CD4-positive, alpha-beta T cell treated with Interferon alpha-2 for 1 hour (primary cell): ENCODE results near the gene LINGO3.

Experiments
- DNase-seq, 2 donors: peaks; one replicate each; pipeline ENCODE4 v3.0.0-alpha.2; 2020 to 2022

LINGO3 gene

DNA sequence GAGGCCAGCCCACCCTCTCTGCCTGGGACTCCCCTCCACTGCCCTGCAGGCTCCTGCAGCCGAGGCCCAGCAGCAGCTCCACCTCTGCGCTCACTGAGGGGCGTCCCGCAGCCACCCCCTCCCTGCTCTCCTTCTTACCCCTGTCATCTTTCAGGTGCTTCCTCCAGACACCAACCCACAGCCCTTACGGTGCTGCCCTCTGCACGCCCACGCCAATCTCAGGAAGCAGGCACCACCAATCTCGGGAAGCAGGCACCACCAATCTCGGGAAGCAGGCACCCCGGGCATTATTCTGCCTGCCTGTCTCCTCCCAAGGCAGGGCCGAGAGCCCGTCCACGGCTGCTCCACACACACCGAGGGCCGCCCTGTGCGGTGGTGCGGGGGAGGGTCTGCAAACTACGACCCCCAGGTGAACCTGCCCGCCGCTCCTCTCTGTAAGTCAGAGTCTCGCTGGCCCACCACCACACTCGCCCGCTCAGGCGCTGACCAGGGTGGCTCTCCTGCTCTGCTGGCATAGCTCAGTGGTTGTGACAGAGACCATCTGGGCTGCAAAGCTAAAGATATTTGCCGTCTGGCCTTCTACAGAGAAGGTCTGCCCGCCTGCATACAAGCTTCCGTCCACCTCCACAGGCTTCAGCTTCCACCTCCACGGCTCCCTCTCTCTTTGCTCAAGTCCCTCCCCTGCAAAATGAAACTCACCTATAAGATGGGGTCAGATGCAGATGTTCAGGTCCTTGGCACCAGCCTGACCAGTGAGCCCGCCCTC, 17.5 kb upstream of the LINGO3 start:
- DNase-seq, result no peak

DNA sequence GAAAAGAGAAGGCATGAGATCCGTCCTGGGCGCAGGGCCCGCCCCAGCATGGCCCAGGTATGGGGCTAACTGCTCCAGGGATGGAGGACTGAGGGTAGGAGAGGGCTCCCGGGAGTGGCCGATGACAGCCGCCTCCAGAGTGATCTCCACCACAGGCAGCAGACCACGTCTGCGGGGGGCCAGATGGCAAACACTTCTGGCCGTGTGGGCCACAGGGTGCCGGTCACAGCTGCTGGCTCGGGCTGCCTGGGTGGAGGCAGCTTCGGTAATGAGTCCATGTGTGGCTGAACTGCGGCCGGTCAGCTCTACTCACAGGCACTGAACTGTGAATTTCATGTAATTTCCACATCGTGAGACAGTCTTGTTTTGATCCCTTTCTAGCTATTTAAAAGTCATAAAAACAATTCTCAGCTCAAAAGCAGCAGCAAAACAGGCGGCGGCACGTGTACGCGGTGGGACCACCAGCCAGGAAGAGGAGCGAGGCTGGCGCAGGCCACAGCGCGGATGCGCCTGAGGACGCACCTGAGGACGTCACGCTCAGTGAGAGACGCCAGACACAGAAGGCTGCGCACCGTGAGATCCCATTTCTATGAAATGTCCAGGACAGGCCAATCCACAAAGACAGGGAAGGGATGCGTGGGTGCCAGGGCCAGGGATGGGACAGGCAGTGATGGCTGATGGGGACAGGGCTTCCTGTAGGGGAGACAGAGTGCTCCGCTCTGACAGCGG, 16.4 kb upstream of the LINGO3 start:
- DNase-seq, result no peak

DNA sequence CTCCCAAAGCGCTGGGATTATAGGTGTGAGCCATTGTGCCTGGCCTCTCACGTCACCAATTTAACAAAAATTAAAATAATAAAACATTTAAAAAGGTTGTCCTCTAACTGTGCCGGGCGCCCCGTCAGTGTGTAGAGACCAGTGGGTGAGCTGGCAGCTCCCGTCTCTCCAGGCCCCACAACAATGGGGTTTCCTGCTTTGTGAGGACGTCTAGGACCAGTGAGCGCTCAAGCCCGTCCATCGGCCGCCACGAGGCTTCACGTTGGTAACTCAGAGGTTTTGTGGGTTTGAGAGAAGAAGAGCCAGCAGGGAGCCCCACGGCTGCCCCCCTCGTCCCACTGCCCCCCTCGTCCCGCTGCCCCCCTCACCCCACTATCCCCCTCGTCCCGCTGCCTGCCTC, 15.8 kb upstream of the LINGO3 start:
- no peak for DNase-seq

DNA sequence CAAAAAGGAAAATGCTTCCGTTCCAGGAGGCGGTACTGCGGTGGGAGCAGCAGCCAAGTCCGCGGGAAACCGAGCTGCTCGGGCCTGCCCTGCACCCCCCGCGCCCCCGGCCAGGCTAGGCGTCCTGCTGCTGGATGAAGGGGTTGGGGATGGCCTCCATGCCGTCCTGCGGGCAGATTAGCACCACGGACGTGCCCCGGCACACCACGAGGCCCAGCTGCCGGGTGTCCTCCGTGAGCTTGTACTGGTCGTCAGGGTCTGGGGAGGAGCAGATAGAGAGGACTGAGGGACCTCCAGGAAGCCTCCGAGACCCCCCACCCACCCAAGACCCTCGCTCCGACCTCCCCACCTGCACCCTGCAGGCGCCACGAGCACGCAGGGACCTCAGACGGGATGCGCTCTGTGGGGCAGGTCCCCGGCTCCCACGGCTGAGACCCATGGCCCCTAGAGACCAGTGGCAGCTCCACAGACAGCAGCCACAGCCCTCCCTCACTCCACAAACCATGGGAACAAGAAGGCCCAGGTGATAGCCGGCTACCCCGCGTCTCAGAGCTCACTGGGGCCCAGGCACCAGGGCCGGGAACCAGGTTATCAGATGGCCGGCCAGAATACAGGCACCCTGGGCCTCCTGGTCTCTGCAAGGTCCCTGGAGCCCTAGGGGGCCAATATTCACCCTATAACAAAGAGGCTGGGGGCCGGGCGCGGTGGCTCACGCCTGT, 13.8 kb upstream of the LINGO3 start:
- no peak for DNase-seq

DNA sequence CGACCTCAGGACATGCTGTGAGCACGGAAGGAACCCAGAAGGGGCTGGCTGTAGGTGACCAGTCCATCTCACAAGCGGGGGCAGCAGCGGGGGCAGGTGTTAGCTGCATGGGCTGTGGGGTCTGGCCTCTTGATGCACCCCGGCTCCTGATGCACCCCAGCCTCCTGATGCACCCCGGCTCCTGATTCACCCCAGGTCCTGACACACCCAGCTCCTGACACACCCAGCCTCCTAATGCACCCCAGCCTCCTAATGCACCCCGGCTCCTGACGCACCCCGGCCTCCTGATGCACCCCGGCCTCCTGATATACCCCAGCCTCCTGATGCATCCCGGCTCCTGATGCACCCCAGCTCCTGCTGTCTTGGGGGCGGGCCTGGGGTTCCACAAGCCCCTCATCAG, 13.0 kb upstream of the LINGO3 start:
- DNase-seq, result no peak

DNA sequence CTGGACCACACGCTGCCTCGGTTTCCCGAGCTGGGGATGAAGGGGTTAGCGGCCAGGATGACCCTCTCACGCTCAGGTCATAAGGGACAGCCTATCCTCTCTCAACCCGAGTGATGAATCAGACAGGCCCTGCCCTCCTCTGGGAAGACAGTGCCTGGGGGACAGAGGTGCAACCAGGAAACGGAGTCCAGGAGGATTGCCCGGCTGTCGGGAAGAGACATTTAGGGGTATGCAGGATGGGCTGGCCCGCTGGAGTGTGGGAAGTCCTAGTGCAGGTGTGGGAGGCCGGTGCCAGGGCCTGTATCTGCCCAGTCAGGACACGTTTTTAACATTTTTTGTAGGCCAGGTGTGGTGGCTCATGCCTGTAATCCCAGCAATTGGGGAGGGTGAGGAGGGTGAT, 12.1 kb upstream of the LINGO3 start:
- no peak for DNase-seq

DNA sequence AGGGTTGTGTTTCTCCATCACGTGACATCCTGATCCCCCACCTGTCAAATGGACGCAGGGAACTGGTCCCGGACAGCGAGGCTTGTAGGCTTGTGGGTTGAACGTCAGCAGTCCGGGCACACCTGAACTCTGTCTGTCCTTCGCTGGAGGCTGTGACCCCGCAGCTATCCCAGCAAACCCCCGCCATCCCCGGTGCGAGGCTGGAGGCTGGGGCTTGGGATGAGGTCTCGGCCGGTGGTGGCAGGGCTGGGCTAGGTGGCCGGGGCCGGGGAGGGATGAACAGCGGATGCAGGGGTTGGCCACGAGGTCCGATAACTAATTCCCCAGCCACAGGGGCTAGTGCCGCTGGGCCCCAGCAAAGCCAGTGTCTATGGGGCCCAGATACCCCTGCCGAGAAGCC, 11.6 kb upstream of the LINGO3 start:
- no peak for DNase-seq

DNA sequence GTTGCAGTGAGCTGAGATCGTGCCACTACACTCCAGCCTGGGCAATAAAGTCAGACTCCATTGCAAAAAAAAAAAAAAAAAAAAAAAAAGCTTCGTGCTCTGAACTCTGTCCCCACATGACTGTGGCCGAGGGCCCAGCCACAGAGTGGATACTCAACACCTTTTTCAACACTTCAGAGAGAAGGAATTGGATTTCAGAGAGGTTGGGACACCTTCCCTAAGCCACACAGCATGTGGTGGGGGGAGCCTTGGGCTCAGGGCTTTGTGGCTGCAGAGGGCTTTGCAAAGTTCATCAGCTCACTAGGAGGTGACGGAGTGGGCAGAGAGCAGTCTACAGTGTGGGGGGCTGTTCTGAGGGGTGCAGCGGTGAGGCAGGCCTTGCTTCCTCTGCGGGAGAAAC, 11.0 kb upstream of the LINGO3 start:
- no peak for DNase-seq

DNA sequence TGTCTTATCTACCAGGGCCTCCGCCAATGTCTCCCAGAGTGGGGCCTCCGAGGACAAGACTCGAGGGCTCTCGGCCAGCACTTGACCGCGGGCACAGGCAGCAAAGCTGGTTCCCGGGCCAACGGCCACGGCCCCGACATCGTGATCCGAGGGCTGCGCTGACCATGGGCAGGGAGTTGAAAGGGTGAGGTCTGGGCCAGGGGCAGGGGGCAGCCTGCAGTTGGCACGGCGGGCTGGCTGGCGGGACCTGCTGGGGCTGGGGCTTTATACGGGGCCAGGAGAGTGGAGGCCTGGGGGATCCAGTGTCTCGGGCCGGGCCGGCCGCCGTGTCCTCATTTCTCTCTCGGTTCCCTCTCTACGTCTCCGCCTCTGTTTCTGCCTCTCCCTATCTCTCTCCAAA, 9.8 kb upstream of the LINGO3 start:
- DNase-seq, result no peak

DNA sequence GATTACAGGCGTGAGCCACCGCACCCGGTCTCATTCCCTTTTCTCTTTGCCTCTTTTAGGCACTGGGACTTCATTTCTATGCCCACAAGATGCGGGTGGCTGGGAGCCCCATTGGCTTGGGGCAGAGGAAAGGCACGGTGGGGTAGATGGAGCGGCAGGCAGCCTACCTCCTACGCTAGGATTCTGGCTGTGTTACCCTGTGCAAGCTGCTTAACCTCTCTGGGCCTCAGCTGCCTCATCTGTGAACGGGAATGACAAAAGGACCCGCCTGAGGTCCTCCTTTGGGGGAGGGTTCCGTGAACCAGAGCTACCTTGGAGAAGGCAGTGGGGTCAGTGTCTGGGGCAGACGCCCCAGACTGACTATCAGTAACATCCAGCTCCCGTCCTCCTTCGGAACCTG, 9.3 kb upstream of the LINGO3 start:
- no peak for DNase-seq

DNA sequence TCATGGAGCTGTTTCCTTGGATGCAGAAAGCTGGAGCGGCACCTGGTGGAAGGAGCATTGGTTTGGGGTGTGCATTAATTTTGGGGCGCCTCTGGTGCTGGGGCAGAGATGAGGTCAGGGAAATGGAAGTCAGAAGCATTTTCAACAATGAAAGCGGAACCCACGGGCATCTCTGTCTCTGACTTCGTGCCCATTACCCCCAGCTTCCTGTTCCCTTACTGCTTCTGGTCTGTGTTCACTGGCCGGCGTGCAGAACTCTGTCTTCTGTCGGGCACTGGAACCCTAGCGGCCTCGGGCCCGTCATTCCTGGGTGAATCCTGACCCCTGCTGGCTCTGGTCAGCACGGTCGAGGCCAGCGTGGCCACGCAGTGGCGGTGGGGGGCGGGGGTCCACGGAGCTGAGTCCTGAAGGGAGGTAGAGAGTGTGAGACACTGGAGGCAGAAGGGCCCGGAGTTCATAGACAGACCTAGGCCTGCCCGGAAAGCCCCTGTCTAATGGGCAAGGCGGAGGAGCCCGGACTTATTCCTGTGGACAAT, 7.9 kb upstream of the LINGO3 start:
- peak; percentile 41 to 70 for DNase-seq

DNA sequence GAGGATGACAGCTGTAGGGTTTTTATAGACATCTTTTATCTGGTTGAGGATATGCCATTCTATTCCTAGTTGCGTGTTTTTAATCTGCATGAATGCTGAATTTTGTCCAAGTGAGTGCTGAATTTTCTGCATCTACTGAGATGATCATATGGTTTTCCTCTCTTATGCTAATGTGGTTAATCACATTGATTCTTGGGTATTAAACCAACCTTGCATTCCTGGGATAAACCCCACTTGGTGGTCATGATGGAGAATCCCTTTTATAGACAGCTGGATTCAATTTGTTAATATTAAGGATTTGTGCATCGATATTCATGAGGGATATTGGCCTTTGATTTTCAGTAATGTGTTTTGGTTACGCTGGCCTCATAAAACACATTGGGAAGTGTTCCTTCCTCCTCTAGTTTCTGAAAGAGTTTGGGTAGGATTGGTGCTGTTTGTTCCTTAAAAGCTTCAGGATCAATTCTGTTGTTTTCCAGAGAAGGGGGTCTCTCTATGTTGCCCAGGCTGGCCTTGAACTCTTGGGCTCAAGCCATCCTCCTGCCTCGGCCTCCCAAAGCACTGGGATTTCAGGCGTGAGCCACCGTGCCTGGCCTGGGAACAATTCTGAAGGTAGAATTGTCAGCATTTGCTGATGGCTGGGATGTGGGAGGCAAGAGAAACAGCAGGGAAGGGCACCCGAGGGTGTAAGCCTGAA, 7.3 kb upstream of the LINGO3 start:
- DNase-seq, result no peak

DNA sequence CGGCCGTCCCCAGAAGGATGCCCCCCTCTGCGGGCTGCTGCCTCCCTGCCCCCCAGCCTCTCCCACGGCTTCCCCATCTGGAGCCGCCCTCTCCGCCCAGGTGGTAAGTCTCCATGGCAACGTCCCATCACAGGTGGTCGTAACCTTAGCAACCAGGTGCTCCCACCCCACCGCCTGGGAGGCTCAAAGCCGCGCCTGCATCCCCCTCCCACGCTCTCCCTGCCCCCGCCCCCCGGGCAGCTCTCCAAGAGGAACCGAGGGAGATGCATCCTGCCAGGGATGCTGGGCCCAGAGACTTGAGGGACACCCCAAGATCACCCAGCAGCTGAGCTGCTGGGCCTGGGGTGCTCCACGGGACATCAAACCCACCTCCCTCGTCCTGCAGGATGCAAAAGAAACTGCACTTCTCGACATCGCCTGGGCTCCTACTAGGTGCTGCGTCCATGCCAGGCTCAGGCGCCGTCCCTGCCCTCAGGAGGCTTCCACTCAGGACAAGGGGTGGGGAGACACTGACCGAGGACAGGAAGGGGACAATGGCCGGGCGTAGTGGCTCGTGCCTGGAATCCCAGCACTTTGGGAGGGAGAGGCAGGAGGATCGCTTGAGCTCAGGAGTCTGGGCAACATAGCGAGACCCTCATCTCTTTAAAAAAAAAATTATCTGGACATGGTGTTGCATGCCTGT, 5.0 kb upstream of the LINGO3 start:
- DNase-seq, result no peak

DNA sequence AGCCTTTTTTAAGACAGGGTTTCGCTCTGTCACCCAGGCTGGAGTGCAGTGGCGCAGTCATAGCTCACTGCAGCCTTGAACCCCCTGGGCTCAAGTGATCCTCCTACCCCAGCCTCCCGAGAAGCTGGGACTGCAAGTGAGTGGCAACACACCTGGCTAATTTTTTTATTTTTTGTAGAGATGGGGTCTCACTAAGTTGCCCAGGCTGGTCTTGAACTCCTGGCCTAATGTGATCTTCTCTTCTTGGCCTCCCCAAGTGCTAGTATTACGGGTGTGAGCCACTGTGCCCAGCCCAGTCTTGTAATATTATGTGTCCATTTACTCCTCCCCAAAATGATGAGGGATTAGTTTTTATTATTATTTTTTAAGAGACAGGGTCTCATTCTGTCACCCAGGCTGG, 3.1 kb upstream of the LINGO3 start:
- no peak for DNase-seq

DNA sequence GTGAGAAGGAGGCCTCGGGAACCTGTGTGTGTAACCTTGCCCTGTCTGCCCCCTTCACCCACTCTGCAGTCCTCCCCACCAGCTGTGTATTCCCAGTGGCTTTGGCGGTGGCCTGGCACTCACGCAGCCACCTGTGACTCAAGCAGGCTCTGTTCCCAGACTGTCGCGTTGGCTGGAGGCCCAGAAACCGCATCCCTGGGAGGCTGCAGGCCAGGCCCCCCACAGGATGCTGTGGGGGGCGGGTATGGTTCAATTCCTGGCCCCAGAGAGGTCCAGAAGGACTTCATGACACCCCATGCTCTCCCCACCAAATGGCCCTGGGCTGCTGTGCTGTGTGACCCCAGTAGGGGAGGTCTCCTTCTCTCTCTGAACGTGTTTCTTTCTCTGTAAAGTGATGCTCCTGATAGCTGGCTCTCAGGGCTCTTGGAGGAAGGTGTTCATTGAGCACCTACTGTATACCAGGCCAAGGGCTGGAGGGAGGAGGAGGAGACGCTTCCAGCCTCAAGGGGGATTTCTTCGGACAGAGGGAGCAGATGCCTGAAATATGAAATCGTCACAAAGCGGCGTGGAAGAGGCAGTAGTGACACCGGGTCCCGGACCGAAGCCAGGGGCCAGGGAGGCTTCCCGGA, 1.9 kb upstream of the LINGO3 start:
- DNase-seq, result no peak

DNA sequence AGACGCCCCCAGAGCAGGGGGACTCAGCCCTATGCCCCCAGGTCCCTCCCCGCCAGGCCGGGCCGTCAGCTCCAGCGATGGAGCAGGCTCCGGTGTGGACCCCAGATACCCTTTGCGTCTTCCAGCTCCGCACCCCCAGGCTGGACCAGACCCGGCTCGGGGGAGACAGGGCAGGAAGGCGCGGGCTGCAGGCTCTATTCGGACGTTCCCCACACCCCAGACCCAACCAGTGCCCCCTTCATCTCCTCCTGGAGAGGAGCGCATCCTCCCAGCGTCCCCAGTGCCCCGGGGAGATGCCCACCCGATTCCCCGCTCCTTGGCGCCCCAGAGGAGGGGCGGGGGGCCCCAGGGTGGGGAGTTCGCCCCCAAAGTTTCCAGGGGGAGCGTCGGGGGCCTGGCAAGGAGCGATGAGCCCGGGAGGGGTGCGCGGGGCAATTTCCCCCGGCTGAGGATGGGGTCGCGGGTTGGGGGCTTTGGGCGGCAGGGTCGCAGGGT, 389 bp downstream of the LINGO3 start:
- DNase-seq, result no peak

DNA sequence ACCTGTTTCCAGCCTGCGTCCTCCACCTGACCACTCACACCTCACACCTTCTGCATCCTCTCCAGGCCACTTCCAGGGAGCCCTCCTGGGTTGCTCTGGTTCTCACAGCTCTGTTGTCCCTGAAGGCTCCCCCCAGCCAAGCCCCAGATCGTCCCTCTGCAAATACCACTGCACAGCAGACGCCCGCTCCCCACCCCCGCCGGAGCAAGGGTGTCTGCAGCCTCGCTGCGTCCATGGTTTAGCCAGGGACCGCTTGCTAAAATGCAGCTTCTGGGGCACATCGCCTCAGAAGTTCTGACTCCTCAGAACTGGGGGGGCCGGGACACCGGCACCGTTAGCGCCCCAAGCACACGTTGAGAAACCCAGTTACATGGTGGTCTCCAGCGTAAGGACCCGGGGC, 983 bp downstream of the LINGO3 start:
- no peak for DNase-seq

DNA sequence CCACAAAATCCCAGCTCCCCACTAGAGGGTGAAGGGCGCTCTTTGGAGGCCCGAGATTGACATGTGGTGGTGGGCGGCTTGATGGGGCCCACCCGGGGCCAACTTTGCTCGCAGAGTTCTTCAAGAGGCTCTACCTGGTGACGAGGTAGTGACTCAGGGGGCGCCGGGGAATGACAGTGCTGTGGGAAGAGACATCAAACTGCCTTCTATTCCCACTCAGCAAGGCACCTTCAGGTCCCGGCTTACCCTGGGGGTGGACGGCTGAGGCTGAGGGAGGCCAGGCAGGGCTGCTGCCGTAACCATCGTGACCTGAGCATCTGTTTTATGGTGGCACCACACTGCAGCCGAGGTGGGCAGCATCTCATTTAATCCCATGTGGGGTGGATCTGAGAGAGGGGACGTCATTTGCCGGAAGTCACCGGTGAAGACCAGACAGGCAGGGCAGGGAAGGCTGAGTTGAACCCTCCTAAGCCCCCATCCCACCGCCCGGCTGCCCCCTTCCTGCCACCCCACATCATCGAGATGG, 1.6 kb downstream of the LINGO3 start:
- no peak for DNase-seq

DNA sequence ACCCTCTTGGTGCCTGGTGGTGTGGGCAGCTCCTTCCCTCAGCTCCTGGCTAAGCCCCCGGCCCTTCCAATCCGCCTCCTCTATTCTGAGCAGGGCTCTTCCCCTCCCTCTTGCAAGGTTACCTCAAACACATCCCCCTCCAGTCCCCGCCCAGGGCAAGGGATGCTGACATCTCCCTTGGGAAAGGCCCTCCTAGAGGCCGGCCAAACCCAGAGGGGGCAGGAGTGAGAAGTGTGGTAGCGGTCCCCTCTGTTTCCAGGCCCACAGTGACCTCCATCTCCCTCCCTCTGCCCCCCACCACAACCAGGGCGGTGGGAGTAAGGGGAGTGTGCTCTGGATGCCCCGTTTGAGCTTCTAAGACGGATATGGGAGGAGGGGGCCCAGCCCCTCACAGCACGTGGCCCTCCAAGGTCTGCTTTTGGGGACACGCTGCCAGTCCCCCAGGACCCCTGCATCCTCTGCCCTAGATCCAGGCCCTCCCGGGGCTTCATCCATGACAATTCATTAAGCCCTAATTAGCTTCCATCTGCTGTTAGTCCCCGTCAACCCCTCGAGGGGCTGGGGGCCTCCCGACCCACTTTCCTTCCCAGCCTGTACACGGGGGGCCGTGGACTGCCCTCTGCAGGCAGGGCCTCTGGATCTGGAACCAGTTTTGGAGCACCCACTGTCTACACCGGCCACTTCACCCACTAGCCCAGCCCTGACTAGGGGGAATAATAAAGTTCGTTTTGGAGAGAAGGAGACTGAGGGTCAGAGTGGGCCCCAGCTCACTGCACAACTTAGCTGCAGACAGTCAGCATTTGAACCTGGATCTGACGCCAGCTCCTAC, 2.3 kb downstream of the LINGO3 start:
- no peak for DNase-seq

DNA sequence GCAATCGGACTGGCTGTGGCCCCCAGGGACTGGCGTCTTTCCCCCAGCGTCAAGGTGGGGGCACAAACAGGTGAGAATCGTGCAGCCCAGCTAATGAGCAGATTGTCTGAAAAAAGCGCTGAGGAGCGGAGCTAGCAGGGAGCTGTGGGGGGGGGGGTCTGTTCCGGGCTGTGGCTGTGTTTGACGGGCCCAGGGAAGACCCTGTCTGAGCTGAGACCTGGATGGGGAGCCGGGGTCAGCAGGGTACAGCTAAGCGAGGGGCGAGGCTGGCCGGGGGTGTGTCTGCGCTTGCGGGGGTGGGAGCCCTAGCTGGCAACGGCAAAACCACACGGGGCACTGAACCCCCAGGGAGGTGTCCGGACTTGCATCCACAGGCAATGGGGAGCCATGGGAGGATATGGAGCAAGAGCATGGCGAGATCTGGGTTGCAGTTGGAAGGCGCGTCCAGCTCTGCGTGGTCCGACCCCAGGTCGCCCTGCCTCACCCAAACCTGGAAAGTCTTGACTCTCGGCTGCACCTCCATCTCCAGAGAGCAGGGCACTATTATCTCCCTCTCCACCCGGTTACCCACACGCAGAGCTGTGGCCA, 4.6 kb downstream of the LINGO3 start:
- no peak for DNase-seq
